ENCODE data around the gene SYTL2. TPM values are rescaled to one million over a fixed set of nuclear protein-coding genes. Genes with fewer than 3 reads are reported as not detected.

SYTL2 gene
- total and polyA plus RNA-seq, 2 donors (not counting 1 experiment from before 2014, with no cell fraction given): 165 to 387 TPM

GRCh38 chr11:85791409-85791990 is 19.4 kb downstream of the SYTL2 start:
- H3K79me2 ChIP-seq (ENCODE audit: control insufficient read depth, insufficient read depth, low read length): no peaks in the 10 kb centered on the region
- no peak overlapping the region for H2AFZ ChIP-seq (ENCODE audit: low read length)
- H4K20me1 ChIP-seq (ENCODE audit: control insufficient read depth, extremely low read depth, insufficient read depth, low read length): no peaks in the 10 kb centered on the region
- no peaks in the 10 kb centered on the region for H3K4me1 ChIP-seq (ENCODE audit: control insufficient read depth, extremely low read depth, insufficient read depth, low read length)
- DNase-seq (ENCODE audit: low read depth in 2 of 2): peak in 1 of 2 donors; percentile 21
- no peak overlapping the region for H3K4me2 ChIP-seq (ENCODE audit: extremely low read depth, insufficient read depth, low read length)
- no peak overlapping the region for H3K27ac ChIP-seq (ENCODE audit: insufficient read depth, low read length)
- no peak overlapping the region for H3K9ac ChIP-seq (ENCODE audit: insufficient read depth, low read length)
- no peak overlapping the region for H3K4me3 ChIP-seq (replicated peaks in 1 of 4; ENCODE audit: control extremely low read depth in 1 of 4, insufficient read depth in 1 of 4, low read depth in 3 of 4, low read length in 4 of 4)
- TF ChIP-seq CTCF (conservative IDR thresholded peaks at IDR 0.05 in 1 of 2, IDR thresholded peaks at IDR 0.05 in 1 of 2; ENCODE audit: low read depth in 1 of 2, low read length in 2 of 2) (no peak), EZH2 (IDR thresholded peaks at IDR 0.05; ENCODE audit: low read length, missing control alignments) (no peak)
- H3K27me3 ChIP-seq (ENCODE audit: control insufficient read depth, insufficient read depth, low read length): no peaks in the 10 kb centered on the region
- no peaks in the 10 kb centered on the region for H3K36me3 ChIP-seq (ENCODE audit: control insufficient read depth, insufficient read depth, low read length)
- no peaks in the 10 kb centered on the region for H3K9me3 ChIP-seq (ENCODE audit: control insufficient read depth, insufficient read depth, low read depth, low read length)

GRCh38 chr11:85787809-85788760 is 22.9 kb downstream of the SYTL2 start:
- no peaks in the 10 kb centered on the region for H4K20me1 ChIP-seq (ENCODE audit: control insufficient read depth, extremely low read depth, insufficient read depth, low read length)
- no peaks in the 10 kb centered on the region for H3K9me3 ChIP-seq (ENCODE audit: control insufficient read depth, insufficient read depth, low read depth, low read length)
- H3K27me3 ChIP-seq (ENCODE audit: control insufficient read depth, insufficient read depth, low read length): no peaks in the 10 kb centered on the region
- H3K27ac ChIP-seq (ENCODE audit: insufficient read depth, low read length): no peak overlapping the region
- no peak for TF ChIP-seq CTCF (conservative IDR thresholded peaks at IDR 0.05 in 1 of 2, IDR thresholded peaks at IDR 0.05 in 1 of 2; ENCODE audit: low read depth in 1 of 2, low read length in 2 of 2)
- TF ChIP-seq EZH2 (IDR thresholded peaks at IDR 0.05; ENCODE audit: low read length, missing control alignments): no peak
- no peaks in the 10 kb centered on the region for H3K79me2 ChIP-seq (ENCODE audit: control insufficient read depth, insufficient read depth, low read length)
- no peak overlapping the region for H3K4me2 ChIP-seq (ENCODE audit: extremely low read depth, insufficient read depth, low read length)
- H2AFZ ChIP-seq (ENCODE audit: low read length): no peak overlapping the region
- no peak overlapping the region for H3K4me3 ChIP-seq (replicated peaks in 1 of 4; ENCODE audit: control extremely low read depth in 1 of 4, insufficient read depth in 1 of 4, low read depth in 3 of 4, low read length in 4 of 4)
- H3K4me1 ChIP-seq (ENCODE audit: control insufficient read depth, extremely low read depth, insufficient read depth, low read length): no peaks in the 10 kb centered on the region
- no peak for DNase-seq (ENCODE audit: low read depth in 2 of 2)
- no peaks in the 10 kb centered on the region for H3K36me3 ChIP-seq (ENCODE audit: control insufficient read depth, insufficient read depth, low read length)
- H3K9ac ChIP-seq (ENCODE audit: insufficient read depth, low read length): no peak overlapping the region

- no peak overlapping the region for H3K27ac ChIP-seq (ENCODE audit: insufficient read depth, low read length)
- no peaks in the 10 kb centered on the region for H3K36me3 ChIP-seq (ENCODE audit: control insufficient read depth, insufficient read depth, low read length)
- H3K4me2 ChIP-seq (ENCODE audit: extremely low read depth, insufficient read depth, low read length): no peak overlapping the region
- no peak overlapping the region for H3K9ac ChIP-seq (ENCODE audit: insufficient read depth, low read length)
- H3K4me1 ChIP-seq (ENCODE audit: control insufficient read depth, extremely low read depth, insufficient read depth, low read length): no peaks in the 10 kb centered on the region
- H3K9me3 ChIP-seq (ENCODE audit: control insufficient read depth, insufficient read depth, low read depth, low read length): no peaks in the 10 kb centered on the region
- no peaks in the 10 kb centered on the region for H3K27me3 ChIP-seq (ENCODE audit: control insufficient read depth, insufficient read depth, low read length)
- no peak overlapping the region for H2AFZ ChIP-seq (ENCODE audit: low read length)
- TF ChIP-seq EZH2 (IDR thresholded peaks at IDR 0.05; ENCODE audit: low read length, missing control alignments) (no peak), CTCF (conservative IDR thresholded peaks at IDR 0.05 in 1 of 2, IDR thresholded peaks at IDR 0.05 in 1 of 2; ENCODE audit: low read depth in 1 of 2, low read length in 2 of 2) (no peak)
- H3K79me2 ChIP-seq (ENCODE audit: control insufficient read depth, insufficient read depth, low read length): no peaks in the 10 kb centered on the region
- H3K4me3 ChIP-seq (replicated peaks in 1 of 4; ENCODE audit: control extremely low read depth in 1 of 4, insufficient read depth in 1 of 4, low read depth in 3 of 4, low read length in 4 of 4): no peak overlapping the region
- no peaks in the 10 kb centered on the region for H4K20me1 ChIP-seq (ENCODE audit: control insufficient read depth, extremely low read depth, insufficient read depth, low read length)
- no peak for DNase-seq (ENCODE audit: low read depth in 2 of 2)
These were observed 23.8 kb downstream of the SYTL2 start for GRCh38 chr11:85787168-85787567.
